Pulmonary artery endothelial cell (primary cell): Measurements from ENCODE around the gene ENTPD1. TPM values are rescaled to one million over a fixed set of nuclear protein-coding genes. Genes with fewer than 3 reads are reported as not detected.
"Not testable (repeated sequence)": the region's sequence is repeated elsewhere in the genome, so short reads cannot be mapped to it uniquely, and the experiment has no call there.

Experiments
- DNase-seq: peaks from one replicate; pipeline ENCODE4 v3.0.0-alpha.2; 2011; ENCODE audit warnings: low read depth, low spot score
- total RNA-seq: library from RNA; depleted of rRNA; stranded (reverse); fragments of >200 nt; gene quantifications from 2 replicates; pipeline ENCODE4 v1.2.3, GENCODE V29; 2014

Gene ENTPD1, protein sequence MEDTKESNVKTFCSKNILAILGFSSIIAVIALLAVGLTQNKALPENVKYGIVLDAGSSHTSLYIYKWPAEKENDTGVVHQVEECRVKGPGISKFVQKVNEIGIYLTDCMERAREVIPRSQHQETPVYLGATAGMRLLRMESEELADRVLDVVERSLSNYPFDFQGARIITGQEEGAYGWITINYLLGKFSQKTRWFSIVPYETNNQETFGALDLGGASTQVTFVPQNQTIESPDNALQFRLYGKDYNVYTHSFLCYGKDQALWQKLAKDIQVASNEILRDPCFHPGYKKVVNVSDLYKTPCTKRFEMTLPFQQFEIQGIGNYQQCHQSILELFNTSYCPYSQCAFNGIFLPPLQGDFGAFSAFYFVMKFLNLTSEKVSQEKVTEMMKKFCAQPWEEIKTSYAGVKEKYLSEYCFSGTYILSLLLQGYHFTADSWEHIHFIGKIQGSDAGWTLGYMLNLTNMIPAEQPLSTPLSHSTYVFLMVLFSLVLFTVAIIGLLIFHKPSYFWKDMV
- total RNA-seq = 5.7 and 6.4 TPM in 2 replicates

GRCh38 chr10:95756041-95756761, at the start of gene ENTPD1:
Gene ENTPD1, plus strand, starts transcription at chr10:95756163. Its CDS starts 77 bp downstream, at chr10:95756240.
- no peak for DNase-seq

- no peak for DNase-seq
Measured at GRCh38 chr10:95706573-95706972, 49.4 kb upstream of the ENTPD1 start.

GRCh38 chr10:95706990-95707389, 49.0 kb upstream of the ENTPD1 start:
- no peak for DNase-seq

DNA sequence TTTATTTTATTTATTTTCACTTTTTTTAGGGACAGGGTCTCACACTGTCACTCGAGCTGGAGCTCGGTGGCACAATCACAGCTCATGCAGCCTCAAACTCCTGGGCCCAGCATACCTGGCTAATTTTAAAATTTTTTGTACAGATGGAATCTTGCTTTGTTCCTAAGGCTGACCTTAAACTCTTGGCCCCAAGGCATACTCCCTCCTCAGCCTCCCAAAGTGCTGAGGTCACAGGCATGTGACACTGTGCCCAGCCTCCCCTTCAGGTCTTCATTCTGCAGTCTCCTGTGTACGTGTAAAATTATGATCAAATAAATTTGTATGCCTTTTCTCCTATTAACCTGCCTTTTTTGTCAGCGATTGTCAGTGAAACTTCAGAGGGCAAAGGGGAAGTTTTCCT, 44.5 kb upstream of the ENTPD1 start:
- no peak for DNase-seq

- DNase-seq = no peak
Measured at GRCh38 chr10:95716466-95716865, 39.5 kb upstream of the ENTPD1 start.

GRCh38 chr10:95716866-95717265, 39.1 kb upstream of the ENTPD1 start:
- no peak for DNase-seq

GRCh38 chr10:95720745-95721144, 35.2 kb upstream of the ENTPD1 start:
- DNase-seq = not testable (repeated sequence)

DNA sequence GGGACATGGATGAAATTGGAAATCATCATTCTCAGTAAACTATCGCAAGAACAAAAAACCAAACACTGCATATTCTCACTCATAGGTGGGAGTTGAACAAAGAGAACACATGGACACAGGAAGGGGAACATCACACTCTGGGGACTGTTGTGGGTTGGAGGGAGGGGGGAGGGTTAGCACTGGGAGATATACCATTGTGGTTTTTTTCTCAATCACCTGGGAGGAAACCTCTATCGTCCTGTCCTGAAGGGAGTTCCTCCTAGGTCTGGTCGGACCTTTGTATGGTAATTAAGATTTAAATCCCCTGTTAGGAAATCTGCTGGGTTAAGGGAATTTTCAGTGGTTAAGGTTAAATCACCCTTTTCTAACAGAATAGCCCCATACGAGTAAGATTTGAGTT, 33.5 kb upstream of the ENTPD1 start:
- DNase-seq = not testable (repeated sequence)

DNA sequence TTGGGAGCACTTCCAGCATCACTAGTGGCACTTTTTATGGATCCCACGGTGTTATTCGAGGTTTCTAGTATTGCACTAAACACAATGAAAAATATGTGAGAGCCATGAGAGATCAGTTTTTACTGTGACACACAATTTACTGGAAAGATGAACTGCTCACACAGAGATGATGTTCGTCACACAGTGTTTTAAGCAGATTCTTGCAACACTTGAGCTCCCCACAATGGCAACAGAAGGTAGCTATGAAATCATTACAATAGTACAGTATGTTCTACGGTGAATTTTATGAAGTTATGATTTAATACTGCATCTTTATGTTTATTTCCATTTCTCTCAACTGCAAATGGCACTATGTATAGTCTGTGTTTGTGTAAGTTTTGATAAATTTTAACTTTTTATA, 27.4 kb upstream of the ENTPD1 start:
- DNase-seq = no peak

GRCh38 chr10:95729323-95730055, 26.5 kb upstream of the ENTPD1 start:
- peak; percentile 73 for DNase-seq

DNA sequence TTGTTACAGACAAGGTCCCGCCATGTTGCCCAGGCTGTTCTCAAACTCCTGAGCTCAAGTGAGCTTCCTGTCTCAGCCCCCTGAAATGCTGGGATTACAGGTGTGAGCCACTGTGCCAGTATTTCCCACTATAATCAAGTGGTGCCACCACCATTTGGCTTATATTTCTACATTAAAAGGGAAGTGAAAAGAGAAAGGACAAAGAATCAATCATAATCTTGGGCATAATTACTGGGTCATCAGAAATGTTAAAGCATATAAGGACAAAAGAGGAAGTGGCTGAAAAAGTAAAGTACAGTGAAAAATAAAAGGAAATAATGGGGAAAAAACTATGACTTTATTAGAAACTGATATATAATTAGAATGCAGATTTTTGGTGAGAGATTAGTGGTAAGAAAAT, 25.7 kb upstream of the ENTPD1 start:
- no peak for DNase-seq

GRCh38 chr10:95732907-95733306, 23.1 kb upstream of the ENTPD1 start:
- not testable (repeated sequence) for DNase-seq

GRCh38 chr10:95739056-95739455, 16.9 kb upstream of the ENTPD1 start:
- DNase-seq = no peak

DNA sequence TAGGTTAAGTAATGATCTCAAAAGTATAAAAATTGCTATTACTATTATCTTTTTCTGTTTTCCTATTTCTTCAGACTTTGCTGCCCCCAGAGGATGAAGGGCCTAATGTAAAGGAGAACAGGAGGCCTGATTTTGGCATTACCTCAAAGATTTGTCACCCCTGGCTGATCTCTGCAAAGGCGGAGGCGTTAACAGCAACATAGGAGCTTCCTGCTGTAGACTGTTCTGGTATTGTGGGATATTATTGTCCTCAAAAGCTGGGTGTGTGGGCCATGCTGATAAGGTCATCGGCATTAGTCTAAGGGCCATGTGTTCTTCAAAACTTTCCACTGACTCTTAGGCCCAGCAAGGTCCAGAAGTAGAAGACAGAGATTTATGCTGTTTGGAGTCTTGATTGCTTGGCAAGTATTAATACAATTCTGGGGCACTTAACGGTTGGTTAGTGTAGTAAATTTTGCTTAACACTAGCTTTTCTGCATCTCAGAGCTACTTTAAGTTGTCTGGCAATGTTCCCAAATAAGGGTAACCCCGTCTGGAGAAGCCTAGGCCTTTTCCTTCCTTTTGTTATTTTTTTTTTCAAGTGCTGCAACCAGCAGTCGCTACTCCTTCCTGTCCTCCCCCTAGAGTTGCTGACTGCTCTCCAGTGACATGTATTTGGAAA, 14.0 kb upstream of the ENTPD1 start:
- DNase-seq = peak; percentile 96

DNA sequence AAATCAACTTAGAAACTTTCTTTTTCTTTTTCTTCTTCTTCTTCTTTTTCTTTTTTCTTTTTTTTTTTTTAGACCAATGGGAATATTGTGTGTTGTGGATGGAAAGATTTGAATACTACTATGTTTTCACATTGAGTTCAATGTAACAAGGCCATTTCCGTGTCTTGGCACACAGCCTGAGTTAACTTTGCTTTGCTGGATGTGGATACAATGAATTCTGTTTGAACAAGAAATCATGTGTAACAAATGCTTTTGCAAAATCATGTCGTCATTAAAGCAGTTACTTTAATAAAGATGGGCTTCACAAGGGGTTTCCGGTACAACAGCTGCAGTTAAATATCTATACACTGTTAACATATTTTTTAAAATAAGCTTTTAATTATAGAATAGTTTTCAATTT, 13.5 kb upstream of the ENTPD1 start:
- DNase-seq = peak; percentile 74

GRCh38 chr10:95742962-95743535, 12.9 kb upstream of the ENTPD1 start:
- DNase-seq = no peak

- no peak for DNase-seq
Measured at GRCh38 chr10:95745501-95745900, 10.5 kb upstream of the ENTPD1 start.

DNA sequence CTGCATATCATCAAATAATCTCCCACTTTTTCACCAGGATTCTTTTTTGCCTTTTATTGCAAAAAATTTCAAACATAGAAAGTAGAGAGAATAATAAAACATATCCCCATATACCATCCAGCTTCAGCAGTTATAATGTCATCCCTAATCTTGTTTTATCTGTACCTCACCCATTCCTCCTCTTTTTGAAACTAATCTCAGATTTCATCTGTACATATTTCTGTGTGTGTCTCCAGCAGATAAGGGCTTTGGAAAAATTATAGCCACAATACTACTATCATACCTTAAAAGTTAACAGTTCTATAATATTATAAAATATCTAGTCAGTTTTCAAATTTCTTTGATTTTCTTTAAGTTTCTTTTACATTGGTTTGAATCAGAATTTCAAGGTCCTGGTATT, 7.6 kb upstream of the ENTPD1 start:
- no peak for DNase-seq

- no peak for DNase-seq
Measured at GRCh38 chr10:95755511-95756004, 405 bp upstream of the ENTPD1 start.

DNA sequence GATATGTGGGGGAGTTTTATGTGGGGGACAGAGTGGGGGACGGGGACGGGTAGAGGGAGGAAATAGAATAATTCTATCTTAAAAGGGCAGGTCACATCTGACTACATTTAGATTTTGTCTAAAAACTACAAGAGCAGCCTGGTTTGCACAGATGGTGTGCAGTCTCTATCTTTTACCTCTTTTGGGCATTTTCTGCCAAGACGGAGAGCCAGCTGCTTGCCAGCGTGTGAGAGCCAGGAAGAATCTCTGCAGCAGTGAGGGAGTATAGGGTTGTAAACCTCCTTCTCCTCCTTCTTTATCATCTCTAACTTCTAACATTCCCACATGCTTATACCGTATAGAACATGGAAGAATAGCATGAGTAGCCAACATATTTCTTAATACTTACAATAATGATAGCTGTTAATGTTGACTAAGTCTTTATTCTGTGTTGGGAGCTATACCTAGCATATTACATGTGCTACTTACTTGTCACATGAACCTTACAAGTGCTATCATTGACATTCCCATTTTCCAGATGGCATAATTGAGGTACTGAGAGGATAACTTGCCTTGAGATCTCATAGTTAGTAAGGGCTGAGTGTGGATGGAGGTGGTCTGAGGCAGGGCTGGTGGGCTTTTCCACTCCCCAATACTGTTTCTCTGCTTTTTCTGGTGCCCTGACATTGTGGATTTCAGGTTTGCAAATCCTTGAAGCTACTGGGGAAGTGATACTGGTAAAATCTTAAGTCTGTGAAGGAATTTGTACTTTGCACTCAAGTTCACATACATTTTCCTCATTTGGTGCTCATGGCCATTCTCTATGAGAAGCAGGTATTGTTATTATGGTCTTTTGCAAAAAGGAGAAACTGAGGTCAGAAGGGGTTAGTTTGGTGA, 1.1 kb downstream of the ENTPD1 start:
- DNase-seq = no peak
